Measurements from ENCODE around the gene PTPRR.

Gene PTPRR

DNA sequence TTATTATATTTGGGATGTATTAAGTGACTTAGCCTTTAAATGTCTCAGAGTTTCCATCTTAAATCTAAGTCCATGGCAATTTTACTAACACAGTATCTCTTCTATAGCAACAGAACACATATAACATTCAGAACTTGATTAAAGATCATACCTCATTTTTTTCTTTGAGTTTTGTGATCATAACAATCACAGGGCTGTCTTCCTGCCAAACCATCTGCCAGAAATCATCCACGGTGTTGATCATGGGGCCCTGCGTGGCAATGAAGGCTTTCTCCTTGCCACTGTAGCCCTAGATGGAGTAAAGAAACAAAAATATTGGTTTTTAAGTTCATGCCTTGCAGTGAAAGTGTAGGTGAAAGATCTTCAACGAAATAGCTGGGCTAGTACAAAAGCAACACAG is 236.6 kb downstream of the PTPRR start:
- no peak overlapping the region for H3K4me3 ChIP-seq (ENCODE audit: control insufficient read depth, low read depth, low read length)
- DNase-seq (ENCODE audit: low read depth): no peak
- TF ChIP-seq, protein P1, sequence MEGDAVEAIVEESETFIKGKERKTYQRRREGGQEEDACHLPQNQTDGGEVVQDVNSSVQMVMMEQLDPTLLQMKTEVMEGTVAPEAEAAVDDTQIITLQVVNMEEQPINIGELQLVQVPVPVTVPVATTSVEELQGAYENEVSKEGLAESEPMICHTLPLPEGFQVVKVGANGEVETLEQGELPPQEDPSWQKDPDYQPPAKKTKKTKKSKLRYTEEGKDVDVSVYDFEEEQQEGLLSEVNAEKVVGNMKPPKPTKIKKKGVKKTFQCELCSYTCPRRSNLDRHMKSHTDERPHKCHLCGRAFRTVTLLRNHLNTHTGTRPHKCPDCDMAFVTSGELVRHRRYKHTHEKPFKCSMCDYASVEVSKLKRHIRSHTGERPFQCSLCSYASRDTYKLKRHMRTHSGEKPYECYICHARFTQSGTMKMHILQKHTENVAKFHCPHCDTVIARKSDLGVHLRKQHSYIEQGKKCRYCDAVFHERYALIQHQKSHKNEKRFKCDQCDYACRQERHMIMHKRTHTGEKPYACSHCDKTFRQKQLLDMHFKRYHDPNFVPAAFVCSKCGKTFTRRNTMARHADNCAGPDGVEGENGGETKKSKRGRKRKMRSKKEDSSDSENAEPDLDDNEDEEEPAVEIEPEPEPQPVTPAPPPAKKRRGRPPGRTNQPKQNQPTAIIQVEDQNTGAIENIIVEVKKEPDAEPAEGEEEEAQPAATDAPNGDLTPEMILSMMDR (conservative IDR thresholded peaks at IDR 0.05; ENCODE audit: control insufficient read depth, insufficient read depth, low read depth, low read length): no peak

DNA sequence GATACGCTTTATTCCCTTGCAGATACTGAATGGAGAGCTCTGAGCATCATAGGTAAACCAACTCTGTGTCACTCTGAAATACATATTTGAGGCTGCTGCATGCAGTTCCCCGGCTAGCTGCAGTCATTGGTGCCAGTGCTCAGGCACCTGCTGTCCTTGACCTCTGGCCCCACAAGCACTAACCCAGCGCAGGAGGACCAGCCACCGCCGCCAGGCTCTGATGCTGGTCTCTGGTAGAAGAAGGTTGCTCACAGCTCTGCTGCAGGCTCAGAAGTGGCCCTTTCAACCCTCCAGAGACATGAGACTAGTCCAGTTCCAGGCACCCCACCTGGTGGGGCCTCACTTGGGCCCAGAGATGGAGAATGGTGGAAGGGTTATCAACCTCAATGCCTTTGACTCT is 248.8 kb downstream of the PTPRR start:
- DNase-seq (ENCODE audit: low read depth): no peak

DNA sequence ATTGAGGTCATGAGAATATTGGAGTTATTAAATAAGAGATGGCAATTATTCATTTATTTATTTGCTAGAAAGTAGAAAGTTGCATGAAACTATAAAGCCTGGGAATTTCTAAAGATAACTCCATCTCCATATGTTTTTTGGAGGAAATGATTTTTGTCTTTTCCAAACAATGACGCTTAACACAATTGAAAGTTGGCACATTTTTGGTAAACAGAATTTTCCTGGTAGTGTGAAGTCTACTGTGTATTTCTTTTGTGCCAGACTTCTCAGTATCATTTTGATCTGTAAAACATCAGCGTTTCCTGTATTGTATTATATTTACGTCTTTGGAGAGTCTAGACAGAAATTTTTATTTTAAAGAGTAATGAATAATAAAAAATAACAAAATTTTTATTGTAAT is 249.6 kb downstream of the PTPRR start:
- TF ChIP-seq, protein P1 (conservative IDR thresholded peaks at IDR 0.05; ENCODE audit: control insufficient read depth, insufficient read depth, low read depth, low read length): no peak
- H3K4me3 ChIP-seq (ENCODE audit: control insufficient read depth, low read depth, low read length): no peak overlapping the region

More for the DNA sequence above, 248.8 kb downstream of the PTPRR start:
- H3K4me3 ChIP-seq (ENCODE audit: control insufficient read depth, low read depth, low read length): no peak overlapping the region
- TF ChIP-seq, protein P1 (conservative IDR thresholded peaks at IDR 0.05; ENCODE audit: control insufficient read depth, insufficient read depth, low read depth, low read length): no peak

DNA sequence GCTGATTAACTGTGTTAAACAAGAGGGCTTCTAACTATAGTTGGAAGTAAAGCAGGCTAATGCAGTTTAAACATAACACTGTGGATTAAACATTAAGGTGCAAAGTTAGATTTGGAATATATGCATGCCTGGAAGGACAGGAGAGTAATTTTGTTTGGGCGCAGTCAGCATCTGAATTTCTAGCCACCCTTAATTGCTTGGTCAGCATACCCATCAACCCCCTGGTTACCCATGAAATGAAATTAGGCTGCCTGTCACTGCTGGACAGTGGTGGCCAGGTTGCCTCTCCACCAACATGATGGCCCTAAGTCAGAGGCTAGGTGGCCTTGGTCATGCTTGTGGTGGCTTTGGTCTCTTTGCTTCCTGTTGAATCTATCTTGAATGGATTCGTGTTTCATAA is 253.3 kb downstream of the PTPRR start:
- TF ChIP-seq, protein P1 (conservative IDR thresholded peaks at IDR 0.05; ENCODE audit: control insufficient read depth, insufficient read depth, low read depth, low read length): no peak
- no peak for DNase-seq (ENCODE audit: low read depth)
- H3K4me3 ChIP-seq (ENCODE audit: control insufficient read depth, low read depth, low read length): no peak overlapping the region

More for the DNA sequence above, 249.6 kb downstream of the PTPRR start:
- no peak for DNase-seq (ENCODE audit: low read depth)

DNA sequence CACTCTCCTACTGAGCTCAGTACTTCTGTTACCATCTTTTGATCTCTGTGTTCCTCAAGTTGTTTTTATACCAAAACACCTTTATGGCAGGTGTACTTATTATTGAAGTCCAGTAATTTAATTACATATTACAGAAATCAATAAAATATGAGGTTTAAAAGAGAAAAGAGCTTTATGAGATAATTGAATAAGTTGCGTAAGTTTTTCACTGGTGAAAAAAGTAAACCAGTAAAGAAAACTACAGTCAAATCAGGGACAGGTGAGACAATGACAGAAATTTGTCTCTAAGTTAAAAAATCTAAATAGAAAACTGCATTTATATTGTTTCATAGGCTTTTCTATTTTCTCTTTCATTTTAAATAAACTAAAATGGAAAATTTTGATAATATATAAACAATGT is 254.2 kb downstream of the PTPRR start:
- TF ChIP-seq, protein P1 (conservative IDR thresholded peaks at IDR 0.05; ENCODE audit: control insufficient read depth, insufficient read depth, low read depth, low read length): no peak
- no peak for DNase-seq (ENCODE audit: low read depth)
- no peak overlapping the region for H3K4me3 ChIP-seq (ENCODE audit: control insufficient read depth, low read depth, low read length)

DNA sequence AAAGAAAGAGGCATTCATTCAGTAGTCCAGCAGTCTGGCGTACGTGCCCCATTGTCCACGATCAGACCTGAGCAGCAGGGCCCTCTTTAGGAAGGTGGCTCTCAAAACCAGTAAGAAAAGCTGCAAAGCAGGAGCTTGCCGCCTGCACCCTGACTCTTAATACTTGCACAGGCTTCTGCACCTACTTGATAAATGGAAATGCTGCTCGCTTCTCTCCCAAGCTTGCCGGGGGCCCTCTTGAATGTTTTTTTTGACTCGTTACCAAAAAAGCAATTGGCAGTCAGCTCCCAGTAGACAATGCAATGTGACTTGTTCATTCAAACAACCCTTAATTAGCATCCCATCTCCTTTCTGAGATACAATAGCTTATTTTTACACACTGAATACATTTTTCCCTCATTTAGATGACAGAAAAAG is 256.1 kb downstream of the PTPRR start:
- TF ChIP-seq, protein P1 (conservative IDR thresholded peaks at IDR 0.05; ENCODE audit: control insufficient read depth, insufficient read depth, low read depth, low read length): no peak
- H3K4me3 ChIP-seq (ENCODE audit: control insufficient read depth, low read depth, low read length): no peak overlapping the region
- DNase-seq (ENCODE audit: low read depth): no peak

DNA sequence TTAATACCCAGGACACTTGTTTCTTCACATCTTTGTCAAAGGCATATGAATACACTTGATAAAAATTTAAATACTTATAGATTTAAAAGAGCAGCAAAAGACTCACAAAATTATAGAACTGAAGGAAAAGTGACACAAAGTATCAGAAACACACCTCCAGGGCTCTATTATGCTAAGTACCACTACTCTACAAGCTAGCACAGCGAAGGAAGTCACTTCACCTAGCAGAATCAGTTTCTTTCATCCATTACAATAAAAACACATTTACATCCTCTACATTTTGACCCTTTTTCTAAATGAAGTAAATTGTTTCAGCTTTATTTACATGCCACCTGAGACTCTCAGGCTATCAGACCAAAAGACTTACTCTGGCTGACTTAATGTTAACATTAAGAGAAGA is 256.7 kb downstream of the PTPRR start:
- H3K4me3 ChIP-seq (ENCODE audit: control insufficient read depth, low read depth, low read length): no peak overlapping the region
- DNase-seq (ENCODE audit: low read depth): no peak
- TF ChIP-seq, protein P1 (conservative IDR thresholded peaks at IDR 0.05; ENCODE audit: control insufficient read depth, insufficient read depth, low read depth, low read length): no peak

Measured in fibroblast of mammary gland (primary cell).